MCF 10A (cell line): ENCODE data around the gene WWTR1. TPM values are rescaled to one million over a fixed set of nuclear protein-coding genes. Genes with fewer than 3 reads are reported as not detected.

Experiments
- BruUV-seq: library from RNA; stranded (reverse); fragments of 400-500 nt; replicated peaks from 2 replicates; lab custom pipeline; 2021; lab: Mats Ljungman, UMichigan
- CTCF ChIA-PET: fragments of 300-600 bp; sonication (Branson Sonifier 250); formaldehyde crosslinking; extraction: SDS; loops from one replicate; lab custom pipeline; 2021; ENCODE audit warnings: antibody characterized with exemption, inconsistent platforms; lab: Yijun Ruan, JAX
- POLR2A ChIA-PET: fragments of 300-600, 350-650 bp; sonication (Branson Sonifier 250); formaldehyde crosslinking; extraction: SDS; loops from one replicate; lab custom pipeline; 2020; ENCODE audit warnings: antibody characterized with exemption, inconsistent platforms; lab: Yijun Ruan, JAX
- DNase-seq: peaks from one replicate; pipeline ENCODE4 v3.0.0-alpha.2; 2018; ENCODE audit not compliant: unreplicated experiment
- H3K27ac Mint-ChIP-seq: one replicate; pipeline ENCODE4 v1.8.0; 2022; ENCODE audit warnings: mild to moderate bottlenecking, low read depth, mixed read lengths; ENCODE audit not compliant: unreplicated experiment
- H3K27me3 Mint-ChIP-seq: one replicate; pipeline ENCODE4 v1.8.0; 2022; ENCODE audit warnings: mixed read lengths; ENCODE audit not compliant: insufficient read depth, unreplicated experiment
- H3K36me3 Mint-ChIP-seq: one replicate; pipeline ENCODE4 v1.8.0; 2022; ENCODE audit warnings: mild to moderate bottlenecking, moderate library complexity, mixed read lengths; ENCODE audit not compliant: insufficient read depth, unreplicated experiment
- H3K4me1 Mint-ChIP-seq: one replicate; pipeline ENCODE4 v1.8.0; 2022; ENCODE audit warnings: mixed read lengths; ENCODE audit not compliant: insufficient read depth, unreplicated experiment
- H3K4me3 Mint-ChIP-seq: one replicate; pipeline ENCODE4 v1.8.0; 2022; ENCODE audit warnings: mild to moderate bottlenecking, moderate library complexity, mixed read lengths; ENCODE audit not compliant: unreplicated experiment
- H3K9me3 Mint-ChIP-seq: one replicate; pipeline ENCODE4 v1.8.0; 2022; ENCODE audit warnings: mixed read lengths; ENCODE audit not compliant: unreplicated experiment
- intact Hi-C: fragments of 100-400 bp; cut with micrococcal nuclease; formaldehyde crosslinking; loops from 2 replicates; pipeline ENCODE4 v1.14.1; 2022
- total RNA-seq: library from RNA; stranded (reverse); gene quantifications from 2 replicates; pipeline ENCODE4 v1.2.3, GENCODE V29; 2022
- TF ChIP-seq, protein P1 (sequence below): fragments of 200-600 bp; IDR thresholded peaks from one replicate; pipeline ENCODE4 v1.8.0; 2022; ENCODE audit warnings: antibody characterized with exemption, mild to moderate bottlenecking; ENCODE audit not compliant: unreplicated experiment

The WWTR1 gene
- total RNA-seq, 1 experiment from 2014 or later, result 52.9 TPM

DNA sequence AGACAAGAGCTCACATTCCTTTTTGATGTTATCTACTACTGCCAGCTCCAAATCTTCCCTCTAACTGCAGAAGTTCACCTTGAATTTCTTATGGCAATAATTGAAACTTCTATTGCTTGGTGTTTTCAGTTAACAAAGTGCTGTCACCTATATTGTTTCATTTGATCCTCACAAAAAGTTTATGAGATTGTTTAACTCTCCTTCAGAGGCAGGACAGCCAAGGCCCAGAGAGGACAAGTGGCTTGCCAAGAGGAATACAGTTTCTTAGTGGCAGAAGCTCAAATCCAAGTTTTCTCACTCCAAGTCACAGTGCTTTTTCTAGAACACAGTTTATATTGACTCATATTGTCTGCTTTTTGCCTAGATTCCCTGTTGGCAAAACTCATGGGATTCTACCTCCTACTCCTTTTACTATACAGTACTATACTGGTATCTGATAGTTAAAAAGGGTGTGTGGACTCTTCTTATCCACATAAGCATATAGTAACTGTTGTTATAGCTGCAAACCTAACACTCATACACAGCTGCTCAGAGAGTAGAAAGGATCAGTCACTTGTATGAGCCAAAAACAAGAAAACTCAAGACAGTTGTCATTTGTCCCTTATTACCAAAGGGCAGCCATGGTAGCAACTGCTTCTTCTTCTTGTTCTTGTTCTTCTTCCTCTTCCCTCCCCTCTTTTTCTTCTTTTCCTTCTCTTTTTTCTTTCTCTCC lies 167.4 kb downstream of the WWTR1 start:
- Mint-ChIP-seq H3K36me3 (no peaks in the 10 kb centered on the region), H3K4me3 (no peak overlapping the region), H3K27me3 (peaks cover 15% of the 10 kb centered on the region), H3K4me1 (no peaks in the 10 kb centered on the region), H3K9me3 (no peaks in the 10 kb centered on the region), H3K27ac (no peak overlapping the region)
- DNase-seq, result no peak
- POLR2A ChIA-PET, result interaction anchor here (1.5 kb wide), 1 partner anchor 146 kb away, joined by 5 read pairs; no protein-coding TSS in a partner anchor
- TF ChIP-seq, protein P1, sequence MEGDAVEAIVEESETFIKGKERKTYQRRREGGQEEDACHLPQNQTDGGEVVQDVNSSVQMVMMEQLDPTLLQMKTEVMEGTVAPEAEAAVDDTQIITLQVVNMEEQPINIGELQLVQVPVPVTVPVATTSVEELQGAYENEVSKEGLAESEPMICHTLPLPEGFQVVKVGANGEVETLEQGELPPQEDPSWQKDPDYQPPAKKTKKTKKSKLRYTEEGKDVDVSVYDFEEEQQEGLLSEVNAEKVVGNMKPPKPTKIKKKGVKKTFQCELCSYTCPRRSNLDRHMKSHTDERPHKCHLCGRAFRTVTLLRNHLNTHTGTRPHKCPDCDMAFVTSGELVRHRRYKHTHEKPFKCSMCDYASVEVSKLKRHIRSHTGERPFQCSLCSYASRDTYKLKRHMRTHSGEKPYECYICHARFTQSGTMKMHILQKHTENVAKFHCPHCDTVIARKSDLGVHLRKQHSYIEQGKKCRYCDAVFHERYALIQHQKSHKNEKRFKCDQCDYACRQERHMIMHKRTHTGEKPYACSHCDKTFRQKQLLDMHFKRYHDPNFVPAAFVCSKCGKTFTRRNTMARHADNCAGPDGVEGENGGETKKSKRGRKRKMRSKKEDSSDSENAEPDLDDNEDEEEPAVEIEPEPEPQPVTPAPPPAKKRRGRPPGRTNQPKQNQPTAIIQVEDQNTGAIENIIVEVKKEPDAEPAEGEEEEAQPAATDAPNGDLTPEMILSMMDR, result no peak
- no TSS peak for BruUV-seq
- CTCF ChIA-PET, result interaction anchor here (0.5 to 2.8 kb wide), 18 partner anchors 11 to 318 kb away, joined by 3 to 14 read pairs (median 4); no protein-coding TSS in a partner anchor
- intact Hi-C loops, result loop anchor here (10.0 kb wide), 1 partner anchor 394 kb away; no protein-coding TSS in a partner anchor

DNA sequence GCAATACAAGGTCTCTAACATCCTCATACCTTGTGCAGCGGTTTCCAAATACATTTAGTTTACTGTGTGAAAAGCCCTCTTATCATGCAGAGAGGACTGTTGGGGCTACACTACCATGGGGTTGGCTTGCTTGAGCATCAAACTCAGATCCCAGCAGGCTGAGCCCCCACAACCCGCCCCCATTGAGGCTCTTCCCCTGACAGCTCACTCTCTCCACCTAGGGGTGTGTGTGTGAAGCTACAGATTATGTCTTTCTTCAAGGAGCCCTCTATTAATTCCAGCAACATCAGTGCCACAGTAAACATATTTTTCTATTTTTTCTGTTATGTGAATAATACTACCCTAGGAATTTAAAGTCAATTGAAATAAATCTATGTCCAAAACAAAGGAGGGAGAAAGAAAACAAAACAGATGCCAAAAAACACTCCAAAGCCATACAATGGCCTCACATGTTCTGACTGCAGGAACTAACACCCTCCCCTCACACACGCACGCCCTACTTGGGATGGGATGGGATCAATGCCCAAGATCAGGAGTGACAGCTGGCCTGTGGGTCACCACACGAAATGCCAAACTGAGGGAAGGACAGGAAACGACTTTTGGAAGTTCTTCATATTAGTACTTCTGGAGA lies 168.7 kb downstream of the WWTR1 start:
- Mint-ChIP-seq H3K27me3 (peaks cover 15% of the 10 kb centered on the region), H3K4me3 (no peak overlapping the region), H3K27ac (no peak overlapping the region), H3K4me1 (no peaks in the 10 kb centered on the region), H3K36me3 (no peaks in the 10 kb centered on the region), H3K9me3 (no peaks in the 10 kb centered on the region)
- peak; percentile 25 for DNase-seq
- TF ChIP-seq, protein P1, result peak; percentile 45
- CTCF ChIA-PET, result interaction anchor here (0.7 to 2.8 kb wide), 15 partner anchors 9 to 369 kb away, joined by 3 to 14 read pairs (median 4); partner anchors contain the start of gene TM4SF4
- intact Hi-C loops, result no loop called here
- BruUV-seq, result no TSS peak
- POLR2A ChIA-PET, result no interaction called here

DNA sequence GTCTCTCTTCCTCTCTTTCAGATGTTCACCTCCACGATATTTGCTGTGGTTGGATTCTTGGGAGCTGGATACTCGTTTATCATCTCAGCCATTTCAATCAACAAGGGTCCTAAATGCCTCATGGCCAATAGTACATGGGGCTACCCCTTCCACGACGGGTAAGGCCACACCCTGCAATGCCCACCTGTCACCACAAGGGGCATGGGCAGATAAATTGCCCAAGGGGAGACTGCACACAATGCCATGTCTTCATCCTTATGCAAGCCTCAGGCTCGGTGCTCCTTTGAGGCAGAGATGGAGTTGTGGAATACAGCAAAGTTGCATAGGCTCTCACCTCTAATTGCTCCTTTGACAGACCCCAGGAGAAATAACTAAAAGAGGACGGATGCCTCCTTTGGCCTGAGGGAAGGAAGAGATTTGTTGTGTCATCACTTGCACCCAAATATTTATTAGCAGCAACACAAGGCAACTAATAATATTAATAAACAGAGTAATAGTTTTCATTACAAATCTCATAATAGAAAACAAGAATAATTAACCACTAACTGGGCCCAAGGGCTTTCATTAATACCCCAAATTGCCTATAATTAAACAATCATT lies 170.1 kb downstream of the WWTR1 start:
- TF ChIP-seq, protein P1, result peak; percentile 16
- POLR2A ChIA-PET, result interaction anchor here (1.4 kb wide), 1 partner anchor 10 kb away, joined by 4 read pairs; no protein-coding TSS in a partner anchor
- no TSS peak for BruUV-seq
- intact Hi-C loops, result no loop called here
- Mint-ChIP-seq H3K9me3 (no peaks in the 10 kb centered on the region), H3K4me3 (no peak overlapping the region), H3K36me3 (no peaks in the 10 kb centered on the region), H3K27me3 (peaks cover 15% of the 10 kb centered on the region), H3K27ac (no peak overlapping the region), H3K4me1 (no peaks in the 10 kb centered on the region)
- DNase-seq, result peak; percentile 37
- CTCF ChIA-PET, result interaction anchor here (0.6 to 1.8 kb wide), 12 partner anchors 9 to 876 kb away, joined by 3 to 7 read pairs (median 4); no protein-coding TSS in a partner anchor
